ENCODE measurements around the gene RHBDL1. TPM values are rescaled to one million over a fixed set of nuclear protein-coding genes. Genes with fewer than 3 reads are reported as not detected.
A peak's percentile ranks its signal among the peaks of the same experiment; 100 is the strongest.

The RHBDL1 gene
- total RNA-seq, 1 experiment from 2014 or later, result 2.9 TPM

- peaks cover 19% of the 10 kb centered on the region for H3K36me3 Mint-ChIP-seq (ENCODE audit: insufficient read depth, unreplicated experiment)
- no peak for TF ChIP-seq CTCF (IDR thresholded peaks at IDR 0.05; ENCODE audit: insufficient read depth in 1 of 2, low read depth in 1 of 2, low read length in 1 of 2, severe bottlenecking in 1 of 2, unreplicated experiment in 1 of 2)
- no peaks in the 10 kb centered on the region for H3K9me3 ChIP-seq
- no peak overlapping the region for H3K27ac Mint-ChIP-seq (ENCODE audit: unreplicated experiment)
- no peaks in the 10 kb centered on the region; the same call in 1 of the 2 replicates for H3K27me3 ChIP-seq (replicated peaks; ENCODE audit: control insufficient read depth, insufficient read depth, low read length)
- H3K4me1 Mint-ChIP-seq (ENCODE audit: low read depth, unreplicated experiment), result no peaks in the 10 kb centered on the region
- no peaks in the 10 kb centered on the region for H3K36me3 ChIP-seq (ENCODE audit: control insufficient read depth, insufficient read depth, low read length)
- no peaks in the 10 kb centered on the region for H3K9me3 Mint-ChIP-seq (ENCODE audit: unreplicated experiment)
- no peak overlapping the region for H3K4me3 Mint-ChIP-seq (ENCODE audit: unreplicated experiment)
- peaks cover 9% of the 10 kb centered on the region for H3K27me3 Mint-ChIP-seq (ENCODE audit: insufficient read depth, unreplicated experiment)
- ChIA-PET CTCF (interaction anchor here (0.6 kb wide), 1 partner anchor 13 kb away, joined by 3 read pairs; no protein-coding TSS in a partner anchor), POLR2A (no interaction called here)
- H3K4me3 ChIP-seq (ENCODE audit: low read depth, low read length), result no peak overlapping the region
- H3K4me1 ChIP-seq, result peaks cover 7% of the 10 kb centered on the region
- BruUV-seq (replicated peaks), result no TSS peak
- intact Hi-C loops (cut with micrococcal nuclease; ENCODE audit: unreplicated experiment), result no loop called here
- no peak for DNase-seq
These were observed 23.6 kb downstream of the RHBDL1 start for GRCh38 chr16:698911-699671.

GRCh38 chr16:700684-701584 lies 25.5 kb downstream of the RHBDL1 start:
- H3K9me3 Mint-ChIP-seq (ENCODE audit: unreplicated experiment), result no peaks in the 10 kb centered on the region
- no peaks in the 10 kb centered on the region for H3K36me3 ChIP-seq (ENCODE audit: control insufficient read depth, insufficient read depth, low read length)
- no peaks in the 10 kb centered on the region for H3K4me1 Mint-ChIP-seq (ENCODE audit: low read depth, unreplicated experiment)
- BruUV-seq (replicated peaks), result no TSS peak
- POLR2A ChIA-PET, result no interaction called here
- H3K36me3 Mint-ChIP-seq (ENCODE audit: insufficient read depth, unreplicated experiment), result peaks cover 6% of the 10 kb centered on the region
- H3K27ac Mint-ChIP-seq (ENCODE audit: unreplicated experiment), result no peak overlapping the region
- H3K9me3 ChIP-seq, result no peaks in the 10 kb centered on the region
- peaks cover 5% of the 10 kb centered on the region for H3K4me1 ChIP-seq
- intact Hi-C loops (cut with micrococcal nuclease; ENCODE audit: unreplicated experiment), result no loop called here
- H3K4me3 ChIP-seq (ENCODE audit: low read depth, low read length), result no peak overlapping the region
- no peak overlapping the region for H3K4me3 Mint-ChIP-seq (ENCODE audit: unreplicated experiment)
- no peaks in the 10 kb centered on the region; the same call in none of the 2 replicates for H3K27me3 ChIP-seq (replicated peaks; ENCODE audit: control insufficient read depth, insufficient read depth, low read length)
- TF ChIP-seq CTCF (IDR thresholded peaks at IDR 0.05; ENCODE audit: insufficient read depth in 1 of 2, low read depth in 1 of 2, low read length in 1 of 2, severe bottlenecking in 1 of 2, unreplicated experiment in 1 of 2), result no peak
- DNase-seq, result peak in 1 of 2 experiments; percentile 75
- peaks cover 9% of the 10 kb centered on the region for H3K27me3 Mint-ChIP-seq (ENCODE audit: insufficient read depth, unreplicated experiment)
- CTCF ChIA-PET, result no interaction called here

GRCh38 chr16:702341-702740 lies 26.9 kb downstream of the RHBDL1 start:
- Mint-ChIP-seq H3K27ac (ENCODE audit: unreplicated experiment) (no peak overlapping the region), H3K4me3 (ENCODE audit: unreplicated experiment) (no peak overlapping the region), H3K9me3 (ENCODE audit: unreplicated experiment) (no peaks in the 10 kb centered on the region), H3K4me1 (ENCODE audit: low read depth, unreplicated experiment) (no peaks in the 10 kb centered on the region), H3K36me3 (ENCODE audit: insufficient read depth, unreplicated experiment) (peaks cover 6% of the 10 kb centered on the region), H3K27me3 (ENCODE audit: insufficient read depth, unreplicated experiment) (peaks cover 9% of the 10 kb centered on the region)
- no peak for DNase-seq
- no TSS peak for BruUV-seq (replicated peaks)
- Histone ChIP-seq H3K36me3 (ENCODE audit: control insufficient read depth, insufficient read depth, low read length) (no peaks in the 10 kb centered on the region), H3K9me3 (no peaks in the 10 kb centered on the region), H3K4me1 (peaks cover 5% of the 10 kb centered on the region), H3K4me3 (ENCODE audit: low read depth, low read length) (no peak overlapping the region), H3K27me3 (replicated peaks; ENCODE audit: control insufficient read depth, insufficient read depth, low read length) (no peaks in the 10 kb centered on the region; the same call in none of the 2 replicates)
- intact Hi-C loops (cut with micrococcal nuclease; ENCODE audit: unreplicated experiment), result no loop called here
- no peak for TF ChIP-seq CTCF (IDR thresholded peaks at IDR 0.05; ENCODE audit: insufficient read depth in 1 of 2, low read depth in 1 of 2, low read length in 1 of 2, severe bottlenecking in 1 of 2, unreplicated experiment in 1 of 2)
- ChIA-PET POLR2A (no interaction called here), CTCF (no interaction called here)

Data from Caco-2 (cell line).